Breast epithelium (tissue), 4 donors: ENCODE results near the gene RTN4RL1. TPM values are rescaled to one million over a fixed set of nuclear protein-coding genes. Genes with fewer than 3 reads are reported as not detected.
A peak's percentile ranks its signal among the peaks of the same experiment; 100 is the strongest.

Experiments used
- DNase-seq, 2 donors: peaks; one replicate each; pipeline ENCODE4 v3.0.0-alpha.2; 2019; ENCODE audit warnings: low spot score in 2 of 2
- H3K27ac ChIP-seq, 2 donors: fragments of 200-600 bp; sonication (generic) in 1 of 2; one replicate each; pipeline ENCODE4 v1.5.1; 2016 to 2019; ENCODE audit warnings: mild to moderate bottlenecking in 1 of 2
- H3K27me3 ChIP-seq, 2 donors: fragments of 200-600 bp; sonication (generic) in 1 of 2; one replicate each; pipeline versions ENCODE4 v1.5.1 to v1.6.0; 2017 to 2019; ENCODE audit warnings: control low read depth in 1 of 2, mild to moderate bottlenecking in 1 of 2
- H3K36me3 ChIP-seq: fragments of 200-600 bp; one replicate; pipeline ENCODE4 v1.5.1; 2019
- H3K4me1 ChIP-seq, 2 donors: fragments of 200-600 bp; sonication (generic); one replicate each; pipeline ENCODE4 v1.5.1; 2016 to 2019; ENCODE audit warnings: control low read depth in 1 of 2
- H3K4me3 ChIP-seq, 3 donors: fragments of 200-600 bp; sonication (generic); 1 replicate in 2 of 3; 2 replicates in 1 of 3; pipeline ENCODE4 v1.5.1; 2016 to 2019; ENCODE audit warnings: mild to moderate bottlenecking in 3 of 3, moderate library complexity in 2 of 3
- H3K9me3 ChIP-seq, 2 donors: fragments of 200-600 bp; sonication (generic) in 1 of 2; one replicate each; pipeline ENCODE4 v1.5.1; 2016 to 2019; ENCODE audit warnings: control low read depth in 1 of 2
- POLR2A ChIP-seq: fragments of 450-650 bp; IDR thresholded peaks from one replicate; pipeline ENCODE4 v1.6.1; 2016; ENCODE audit warnings: antibody characterized with exemption, mild to moderate bottlenecking, moderate library complexity
- POLR2AphosphoS5 ChIP-seq, 3 donors: sonication (generic); formaldehyde crosslinking; IDR thresholded peaks; one replicate each; pipeline ENCODE4 v1.6.1; 2017; ENCODE audit warnings: antibody characterized with exemption in 3 of 3
- intact Hi-C: fragments of 100-400 bp; cut with DNase I; formaldehyde crosslinking; loops from one replicate; pipeline ENCODE4 v1.15.1; 2023; ENCODE audit warnings: low total_unique reads
- total RNA-seq, 3 donors: library from RNA; depleted of rRNA; stranded (reverse); fragments of >200 nt; gene quantifications; one replicate each; pipeline ENCODE4 v1.1.0, GENCODE V29; 2016
- TF ChIP-seq, protein P1 (sequence below), 3 donors: fragments of 450-650 bp; IDR thresholded peaks; one replicate each; pipeline ENCODE4 v1.5.1; 2016 to 2017; ENCODE audit warnings: antibody characterized with exemption in 3 of 3, mild to moderate bottlenecking in 3 of 3, moderate library complexity in 3 of 3

RTN4RL1 gene
- total RNA-seq, 3 donors from 2014 or later: 3.8 to 19.6 (median 14.1) TPM

DNA sequence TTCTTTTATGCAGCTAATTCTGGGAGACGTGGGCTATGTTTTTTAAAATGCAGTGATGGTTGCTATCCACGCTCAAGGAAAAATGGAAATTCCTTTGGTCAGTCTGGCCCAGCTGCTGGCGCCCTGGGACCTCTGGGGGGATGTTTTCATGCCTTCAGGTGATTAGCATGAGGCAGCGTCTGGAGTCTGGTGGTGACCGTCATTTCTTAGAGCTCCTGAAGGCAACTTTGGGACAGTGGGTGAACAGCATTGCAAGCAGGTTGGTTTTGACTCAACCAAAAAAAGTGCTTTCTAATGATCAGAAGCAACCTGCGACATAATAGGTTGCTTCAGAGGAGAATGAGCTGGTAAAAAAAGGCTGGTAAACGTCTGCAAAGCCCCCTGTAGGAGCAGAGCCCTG, 113.0 kb downstream of the RTN4RL1 start:
- Histone ChIP-seq H3K27me3 (peaks cover 0 to 20% of the 10 kb centered on the region in 2 donors), H3K27ac (no peak overlapping the region), H3K36me3 (no peaks in the 10 kb centered on the region), H3K4me3 (no peak overlapping the region), H3K9me3 (no peaks in the 10 kb centered on the region), H3K4me1 (peaks cover 0 to 8% of the 10 kb centered on the region in 2 donors)
- TF ChIP-seq, protein P1, sequence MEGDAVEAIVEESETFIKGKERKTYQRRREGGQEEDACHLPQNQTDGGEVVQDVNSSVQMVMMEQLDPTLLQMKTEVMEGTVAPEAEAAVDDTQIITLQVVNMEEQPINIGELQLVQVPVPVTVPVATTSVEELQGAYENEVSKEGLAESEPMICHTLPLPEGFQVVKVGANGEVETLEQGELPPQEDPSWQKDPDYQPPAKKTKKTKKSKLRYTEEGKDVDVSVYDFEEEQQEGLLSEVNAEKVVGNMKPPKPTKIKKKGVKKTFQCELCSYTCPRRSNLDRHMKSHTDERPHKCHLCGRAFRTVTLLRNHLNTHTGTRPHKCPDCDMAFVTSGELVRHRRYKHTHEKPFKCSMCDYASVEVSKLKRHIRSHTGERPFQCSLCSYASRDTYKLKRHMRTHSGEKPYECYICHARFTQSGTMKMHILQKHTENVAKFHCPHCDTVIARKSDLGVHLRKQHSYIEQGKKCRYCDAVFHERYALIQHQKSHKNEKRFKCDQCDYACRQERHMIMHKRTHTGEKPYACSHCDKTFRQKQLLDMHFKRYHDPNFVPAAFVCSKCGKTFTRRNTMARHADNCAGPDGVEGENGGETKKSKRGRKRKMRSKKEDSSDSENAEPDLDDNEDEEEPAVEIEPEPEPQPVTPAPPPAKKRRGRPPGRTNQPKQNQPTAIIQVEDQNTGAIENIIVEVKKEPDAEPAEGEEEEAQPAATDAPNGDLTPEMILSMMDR (IDR thresholded peaks at IDR 0.05): no peak
- no peak for TF ChIP-seq POLR2AphosphoS5 (IDR thresholded peaks at IDR 0.05)
- no peak for TF ChIP-seq POLR2A
- no peak for DNase-seq
- intact Hi-C loops: loop anchor here (10.0 kb wide), 1 partner anchor 113 kb away; the partner anchor contains the start of gene RTN4RL1

DNA sequence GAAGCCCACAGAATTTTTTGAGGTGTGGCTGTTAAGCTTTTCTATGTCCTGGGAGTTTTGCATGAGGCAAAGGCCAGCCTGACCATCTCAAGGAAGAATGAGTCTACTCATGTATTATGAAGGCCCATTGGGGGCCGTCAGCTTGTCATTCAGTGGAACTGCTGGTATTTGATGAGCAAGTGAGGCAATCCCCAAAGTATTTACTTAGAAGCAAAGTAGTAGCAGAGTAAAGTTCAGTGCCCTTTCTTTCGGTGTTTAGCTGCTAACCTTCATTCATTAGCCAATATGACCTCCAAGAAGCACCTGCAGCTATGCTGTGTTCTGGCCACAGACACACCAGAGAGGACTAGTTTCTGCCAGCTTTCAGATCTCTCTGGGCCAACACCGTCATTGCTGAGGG, 115.1 kb downstream of the RTN4RL1 start:
- peaks cover 0 to 8% of the 10 kb centered on the region in 2 donors for H3K4me1 ChIP-seq
- no peak for DNase-seq
- no peak overlapping the region for H3K27ac ChIP-seq
- peaks cover 0 to 27% of the 10 kb centered on the region in 2 donors for H3K27me3 ChIP-seq
- H3K4me3 ChIP-seq: no peak overlapping the region
- no peaks in the 10 kb centered on the region for H3K9me3 ChIP-seq
- TF ChIP-seq POLR2AphosphoS5 (IDR thresholded peaks at IDR 0.05) (no peak), POLR2A (no peak)
- TF ChIP-seq, protein P1 (IDR thresholded peaks at IDR 0.05): no peak
- intact Hi-C loops: loop anchor here (10.0 kb wide), 1 partner anchor 115 kb away; the partner anchor contains the start of gene RTN4RL1
- no peaks in the 10 kb centered on the region for H3K36me3 ChIP-seq

DNA sequence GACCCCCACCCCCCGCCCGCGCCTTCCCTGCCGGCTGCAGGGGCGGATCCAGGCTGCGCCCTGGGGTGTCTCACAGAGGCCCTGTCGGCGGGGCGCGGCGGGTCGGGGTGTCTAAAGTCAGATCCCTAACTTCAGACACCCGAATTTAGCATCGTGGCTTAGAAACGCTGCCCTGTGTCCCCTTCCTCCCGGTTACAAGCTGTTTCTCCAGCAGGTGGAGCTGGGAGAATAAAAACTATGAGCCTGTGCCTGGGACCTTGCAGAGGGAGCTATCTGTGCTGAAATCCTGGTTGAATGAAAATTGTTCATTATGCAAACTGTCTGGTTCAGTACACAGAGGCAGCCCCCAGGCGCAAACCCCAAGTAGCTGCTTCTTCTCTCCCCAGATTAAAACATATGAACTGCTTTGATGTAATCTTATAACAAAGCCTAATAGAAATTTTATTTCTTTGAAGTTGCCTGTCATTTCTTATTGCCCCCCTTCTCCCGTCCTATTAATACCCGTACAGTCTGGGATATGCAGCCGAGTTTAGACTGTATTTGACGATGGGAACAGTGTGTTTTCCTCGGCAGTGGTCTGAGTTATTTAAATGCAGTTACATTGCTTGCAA, 116.3 kb downstream of the RTN4RL1 start:
- peaks cover 0 to 8% of the 10 kb centered on the region in 2 donors for H3K4me1 ChIP-seq
- intact Hi-C loops: no loop called here
- TF ChIP-seq POLR2A (no peak), POLR2AphosphoS5 (IDR thresholded peaks at IDR 0.05) (peak in 1 of 3 donors; percentile 35)
- TF ChIP-seq, protein P1 (IDR thresholded peaks at IDR 0.05): peak; percentile 25 to 84 (median 76)
- no peaks in the 10 kb centered on the region for H3K36me3 ChIP-seq
- H3K27me3 ChIP-seq: peaks cover 0 to 27% of the 10 kb centered on the region in 2 donors
- H3K4me3 ChIP-seq: peak overlapping the region in 2 of 3 donors; percentile 37 to 43
- H3K9me3 ChIP-seq: no peaks in the 10 kb centered on the region
- H3K27ac ChIP-seq: no peak overlapping the region
- peak; percentile 38 to 57 for DNase-seq

DNA sequence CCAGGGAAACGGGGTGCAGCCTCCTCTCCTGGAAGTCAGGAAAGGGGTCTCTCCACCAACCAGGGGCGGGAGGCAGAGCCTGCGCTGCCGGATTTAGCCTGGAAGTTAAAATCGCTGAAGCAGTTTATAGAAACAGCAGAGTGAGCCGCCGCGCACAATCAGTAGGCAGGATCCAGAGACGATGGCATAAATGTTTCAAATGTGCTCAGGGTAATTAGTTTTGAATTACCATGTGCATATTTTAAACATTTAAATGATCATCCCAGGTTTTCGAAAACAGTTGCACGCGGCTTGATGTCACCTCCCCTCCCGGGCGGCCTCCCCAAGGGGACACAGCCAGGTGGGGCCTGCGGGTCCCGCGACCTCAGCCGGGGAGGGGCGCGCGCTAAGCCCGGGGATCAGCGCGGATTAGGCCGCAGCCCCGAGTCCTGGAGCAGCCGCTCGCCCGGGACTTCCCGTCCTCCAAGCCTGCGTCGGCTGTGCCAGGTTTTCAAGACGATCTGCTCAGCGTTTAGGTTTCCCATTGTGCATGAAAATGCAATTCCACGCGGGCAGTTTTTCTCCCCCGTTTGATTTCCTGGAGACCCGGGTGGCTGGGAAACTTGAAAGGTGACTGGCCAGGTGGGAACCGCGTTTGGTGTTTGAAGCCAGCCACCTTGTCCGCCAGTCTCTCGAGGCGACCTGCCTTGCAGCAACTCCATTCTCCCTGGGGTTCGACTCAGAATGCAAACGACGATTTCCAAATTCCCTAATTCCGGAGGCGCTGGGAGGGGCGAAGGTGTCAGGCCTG, 117.0 kb downstream of the RTN4RL1 start:
- H3K27me3 ChIP-seq: peaks cover 0 to 24% of the 10 kb centered on the region in 2 donors
- H3K36me3 ChIP-seq: no peaks in the 10 kb centered on the region
- H3K9me3 ChIP-seq: no peaks in the 10 kb centered on the region
- no peak overlapping the region for H3K27ac ChIP-seq
- H3K4me3 ChIP-seq: peak overlapping the region in 2 of 3 donors; percentile 37 to 43
- intact Hi-C loops: no loop called here
- DNase-seq: no peak
- TF ChIP-seq, protein P1 (IDR thresholded peaks at IDR 0.05): no peak
- TF ChIP-seq POLR2AphosphoS5 (IDR thresholded peaks at IDR 0.05) (no peak), POLR2A (no peak)
- H3K4me1 ChIP-seq: peaks cover 0 to 8% of the 10 kb centered on the region in 2 donors

DNA sequence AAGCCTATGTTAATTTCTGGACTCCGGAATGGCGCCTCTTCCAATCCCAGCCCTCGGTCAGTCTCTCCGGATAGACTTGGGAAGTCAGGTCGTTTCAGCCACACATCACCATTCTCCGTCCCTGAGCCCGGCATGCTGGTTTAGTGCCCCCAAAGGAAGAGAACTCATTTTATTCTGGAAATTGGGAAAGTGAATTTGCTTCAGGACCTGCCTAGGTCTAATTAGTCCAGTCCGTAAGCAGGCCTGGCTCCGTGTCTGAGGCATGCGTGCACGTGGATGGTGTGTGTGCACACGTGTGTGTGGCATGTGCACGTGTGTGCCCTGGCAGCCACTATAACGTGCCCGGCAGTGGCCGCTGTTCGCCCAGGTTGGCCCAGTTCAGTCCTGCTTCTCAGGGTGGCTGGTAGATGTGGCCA, 117.9 kb downstream of the RTN4RL1 start:
- intact Hi-C loops: no loop called here
- H3K9me3 ChIP-seq: no peaks in the 10 kb centered on the region
- no peak overlapping the region for H3K4me3 ChIP-seq
- H3K36me3 ChIP-seq: no peaks in the 10 kb centered on the region
- peaks cover 0 to 17% of the 10 kb centered on the region in 2 donors for H3K27me3 ChIP-seq
- peaks cover 0 to 8% of the 10 kb centered on the region in 2 donors for H3K4me1 ChIP-seq
- no peak overlapping the region for H3K27ac ChIP-seq
- TF ChIP-seq, protein P1 (IDR thresholded peaks at IDR 0.05): no peak
- no peak for TF ChIP-seq POLR2AphosphoS5 (IDR thresholded peaks at IDR 0.05)
- no peak for TF ChIP-seq POLR2A
- DNase-seq: no peak
